Left hindlimb (tissue), 1 donor: Measurements from ENCODE around the gene SST.
A peak's percentile ranks its signal among the peaks of the same experiment; 100 is the strongest.
"Not testable (repeated sequence)": the region's sequence is repeated elsewhere in the genome, so short reads cannot be mapped to it uniquely, and the experiment has no call there.

Experiments
- DNase-seq: peaks from one replicate; pipeline ENCODE4 v3.0.0-alpha.2; 2018

Gene SST

GRCh38 chr3:187681756-187682155, 11.6 kb upstream of the SST start:
- DNase-seq = not testable (repeated sequence)

- DNase-seq = peak; percentile 46
These were observed 9.6 kb upstream of the SST start for GRCh38 chr3:187679638-187680396.

GRCh38 chr3:187678726-187679268, 8.6 kb upstream of the SST start:
- DNase-seq = peak; percentile 36

- no peak for DNase-seq
These were observed 7.4 kb upstream of the SST start for GRCh38 chr3:187677604-187678003.

- DNase-seq = no peak
These were observed 2.8 kb upstream of the SST start for GRCh38 chr3:187673012-187673411.

- no peak for DNase-seq
These were observed 2.7 kb downstream of the SST start for GRCh38 chr3:187667526-187667925.

GRCh38 chr3:187665764-187666402, 4.3 kb downstream of the SST start:
- DNase-seq = no peak

GRCh38 chr3:187665010-187665409, 5.2 kb downstream of the SST start:
- no peak for DNase-seq

GRCh38 chr3:187662848-187663409, 7.3 kb downstream of the SST start:
- no peak for DNase-seq

GRCh38 chr3:187661267-187661666, 8.9 kb downstream of the SST start:
- DNase-seq = no peak

GRCh38 chr3:187651282-187651681, 18.9 kb downstream of the SST start:
- DNase-seq = no peak

- no peak for DNase-seq
These were observed 22.0 kb downstream of the SST start for GRCh38 chr3:187648177-187648576.

GRCh38 chr3:187646906-187647660, 23.1 kb downstream of the SST start:
- no peak for DNase-seq

- not testable (repeated sequence) for DNase-seq
These were observed 24.8 kb downstream of the SST start for GRCh38 chr3:187645379-187645778.

- no peak for DNase-seq
These were observed 27.3 kb downstream of the SST start for GRCh38 chr3:187642861-187643260.

- no peak for DNase-seq
These were observed 28.7 kb downstream of the SST start for GRCh38 chr3:187641320-187642016.

GRCh38 chr3:187640569-187641059, 29.6 kb downstream of the SST start:
- DNase-seq = no peak

GRCh38 chr3:187639927-187640568, 30.1 kb downstream of the SST start:
- no peak for DNase-seq

GRCh38 chr3:187636528-187636927, 33.7 kb downstream of the SST start:
- no peak for DNase-seq

GRCh38 chr3:187630404-187630803, 39.8 kb downstream of the SST start:
- no peak for DNase-seq

- no peak for DNase-seq
These were observed 40.5 kb downstream of the SST start for GRCh38 chr3:187629711-187630110.

- no peak for DNase-seq
These were observed 42.0 kb downstream of the SST start for GRCh38 chr3:187628169-187628568.
